ENCODE measurements around the gene SPAG6.

SPAG6 gene

DNA sequence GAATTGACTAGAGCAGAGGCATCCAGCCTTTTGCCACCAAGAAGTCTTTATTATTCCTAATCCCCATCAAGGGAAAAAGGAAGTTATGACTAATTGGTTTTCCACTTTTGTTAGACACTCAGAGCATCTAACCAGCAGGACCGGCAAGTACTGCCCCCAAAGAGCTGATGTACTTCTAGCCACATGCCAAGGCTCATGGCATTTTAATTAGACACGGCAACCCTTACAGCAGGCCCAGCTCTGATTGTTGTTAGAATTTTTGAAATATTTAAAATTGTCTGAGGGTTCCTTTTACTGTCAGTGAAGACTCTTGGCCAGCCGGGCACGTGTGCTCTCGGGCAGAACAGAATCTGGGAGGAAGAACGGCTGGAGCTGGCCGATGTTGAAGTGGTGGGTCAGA, 114.8 kb downstream of the SPAG6 start:
- no peak overlapping the region for H3K4me3 ChIP-seq (ENCODE audit: low read depth, low read length)
- TF ChIP-seq, protein P1, sequence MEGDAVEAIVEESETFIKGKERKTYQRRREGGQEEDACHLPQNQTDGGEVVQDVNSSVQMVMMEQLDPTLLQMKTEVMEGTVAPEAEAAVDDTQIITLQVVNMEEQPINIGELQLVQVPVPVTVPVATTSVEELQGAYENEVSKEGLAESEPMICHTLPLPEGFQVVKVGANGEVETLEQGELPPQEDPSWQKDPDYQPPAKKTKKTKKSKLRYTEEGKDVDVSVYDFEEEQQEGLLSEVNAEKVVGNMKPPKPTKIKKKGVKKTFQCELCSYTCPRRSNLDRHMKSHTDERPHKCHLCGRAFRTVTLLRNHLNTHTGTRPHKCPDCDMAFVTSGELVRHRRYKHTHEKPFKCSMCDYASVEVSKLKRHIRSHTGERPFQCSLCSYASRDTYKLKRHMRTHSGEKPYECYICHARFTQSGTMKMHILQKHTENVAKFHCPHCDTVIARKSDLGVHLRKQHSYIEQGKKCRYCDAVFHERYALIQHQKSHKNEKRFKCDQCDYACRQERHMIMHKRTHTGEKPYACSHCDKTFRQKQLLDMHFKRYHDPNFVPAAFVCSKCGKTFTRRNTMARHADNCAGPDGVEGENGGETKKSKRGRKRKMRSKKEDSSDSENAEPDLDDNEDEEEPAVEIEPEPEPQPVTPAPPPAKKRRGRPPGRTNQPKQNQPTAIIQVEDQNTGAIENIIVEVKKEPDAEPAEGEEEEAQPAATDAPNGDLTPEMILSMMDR (conservative IDR thresholded peaks at IDR 0.05; ENCODE audit: low read depth, low read length), result no peak
- no peak for DNase-seq (ENCODE audit: low read depth)

DNA sequence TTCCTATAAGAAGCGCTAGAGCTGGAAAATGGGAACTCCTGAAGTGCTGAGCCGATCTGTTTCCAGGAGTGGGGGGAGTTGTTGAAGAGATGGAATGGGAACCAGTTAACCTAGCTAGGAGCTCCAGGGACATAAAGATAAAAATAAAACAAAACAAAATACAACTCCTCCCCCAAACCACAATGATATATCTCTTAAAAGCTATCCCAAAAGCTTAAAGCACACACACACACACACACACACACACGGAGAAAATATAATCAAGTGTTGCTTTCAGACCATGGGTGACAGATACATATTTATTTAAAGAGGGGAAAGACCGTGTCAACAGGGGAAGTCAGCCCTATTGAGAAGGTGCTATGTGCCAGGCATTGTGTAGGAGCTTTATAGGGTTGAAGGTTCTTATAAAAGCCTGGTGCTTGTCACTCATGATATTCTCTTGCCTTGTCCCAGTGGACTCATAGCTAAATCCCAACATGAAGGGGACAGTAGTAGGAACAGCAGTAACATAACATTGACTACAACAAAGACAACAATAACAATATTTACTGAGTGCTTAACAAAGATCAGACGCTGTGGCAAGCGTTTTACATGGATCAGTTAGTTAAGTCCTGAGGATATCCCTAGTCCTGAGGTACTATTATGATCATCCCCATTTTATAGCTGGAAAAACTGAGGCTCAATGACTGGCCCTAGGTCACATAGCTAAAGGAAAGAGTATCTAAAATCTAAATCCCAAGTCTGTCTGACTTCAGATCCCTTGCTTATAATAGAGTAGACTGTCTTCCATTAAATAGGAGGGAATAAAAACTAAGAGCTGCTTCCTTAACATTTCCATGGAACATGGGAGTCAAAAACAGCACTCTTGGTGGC, 115.5 kb downstream of the SPAG6 start:
- TF ChIP-seq, protein P1 (conservative IDR thresholded peaks at IDR 0.05; ENCODE audit: low read depth, low read length), result no peak
- no peak for DNase-seq (ENCODE audit: low read depth)
- H3K4me3 ChIP-seq (ENCODE audit: low read depth, low read length), result no peak overlapping the region

DNA sequence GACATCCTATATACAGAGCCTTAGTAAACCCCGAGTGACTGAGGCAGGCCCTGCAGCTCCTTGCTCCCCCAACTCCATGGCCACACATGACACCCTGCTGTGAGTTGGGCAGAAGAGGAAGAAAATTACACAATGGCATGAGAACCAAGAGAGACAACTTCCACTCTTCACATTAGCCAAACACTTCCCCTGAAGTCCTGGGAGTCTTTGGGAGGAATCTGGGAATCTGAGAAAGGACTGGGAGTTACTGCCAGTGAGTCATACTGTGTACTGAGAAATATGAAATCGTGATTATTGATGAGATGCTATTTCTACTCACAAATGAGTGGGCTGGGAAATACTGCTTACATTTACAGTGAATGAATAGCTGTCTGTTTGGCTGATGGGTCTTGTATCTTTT, 116.6 kb downstream of the SPAG6 start:
- no peak for DNase-seq (ENCODE audit: low read depth)
- no peak overlapping the region for H3K4me3 ChIP-seq (ENCODE audit: low read depth, low read length)
- TF ChIP-seq, protein P1 (conservative IDR thresholded peaks at IDR 0.05; ENCODE audit: low read depth, low read length), result no peak

DNA sequence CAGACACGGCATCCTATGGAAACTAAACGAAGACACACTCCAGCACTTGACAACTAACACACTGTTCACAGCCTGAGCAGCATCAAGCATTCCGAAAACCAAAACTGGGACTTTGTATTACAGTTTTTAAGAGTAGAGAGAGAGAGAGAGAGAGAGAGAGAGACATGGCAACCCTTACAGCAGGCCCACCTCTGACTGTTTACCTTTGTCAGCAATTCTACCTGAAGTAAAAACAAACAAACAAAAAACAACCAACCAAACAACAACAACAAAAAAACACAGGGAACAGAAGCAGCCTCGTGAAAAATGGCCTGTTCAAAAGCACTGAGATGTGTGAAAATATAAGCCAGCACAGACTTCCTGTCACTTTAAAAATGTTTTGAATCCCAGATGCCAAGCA, 118.0 kb downstream of the SPAG6 start:
- TF ChIP-seq, protein P1 (conservative IDR thresholded peaks at IDR 0.05; ENCODE audit: low read depth, low read length), result no peak
- DNase-seq (ENCODE audit: low read depth), result no peak
- no peak overlapping the region for H3K4me3 ChIP-seq (ENCODE audit: low read depth, low read length)

DNA sequence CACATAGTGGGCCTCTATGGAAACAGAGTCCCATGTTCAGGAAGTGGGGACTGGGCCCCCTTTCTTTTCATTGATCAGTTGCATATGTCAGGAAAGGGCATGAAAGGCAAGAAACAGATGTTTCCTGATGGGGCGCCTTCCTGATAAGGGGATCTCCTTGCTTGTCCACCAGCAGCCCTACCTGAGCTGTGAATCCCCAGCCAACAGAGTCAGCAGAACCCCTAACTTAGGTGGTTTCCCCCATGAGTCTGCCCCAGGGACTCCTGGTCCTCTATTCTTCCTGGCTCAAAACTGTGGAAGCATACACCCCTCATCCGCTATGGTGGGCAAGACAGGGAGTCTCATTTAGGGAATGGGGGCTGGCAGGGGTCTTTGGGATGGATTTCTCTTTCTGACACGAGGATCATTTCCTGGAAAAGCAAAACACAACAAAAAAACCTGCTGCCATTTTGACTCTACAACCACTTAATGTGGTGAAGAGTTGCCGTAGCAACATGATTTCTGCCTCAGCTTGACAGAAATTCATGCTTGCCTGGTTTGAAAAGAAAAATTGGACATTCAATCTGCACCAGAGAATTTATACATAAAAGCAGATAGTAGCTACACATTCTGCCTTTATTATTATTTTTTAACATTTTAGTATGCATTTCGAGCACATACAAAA, 119.8 kb downstream of the SPAG6 start:
- DNase-seq (ENCODE audit: low read depth), result no peak
- H3K4me3 ChIP-seq (ENCODE audit: low read depth, low read length), result no peak overlapping the region
- TF ChIP-seq, protein P1 (conservative IDR thresholded peaks at IDR 0.05; ENCODE audit: low read depth, low read length), result no peak

DNA sequence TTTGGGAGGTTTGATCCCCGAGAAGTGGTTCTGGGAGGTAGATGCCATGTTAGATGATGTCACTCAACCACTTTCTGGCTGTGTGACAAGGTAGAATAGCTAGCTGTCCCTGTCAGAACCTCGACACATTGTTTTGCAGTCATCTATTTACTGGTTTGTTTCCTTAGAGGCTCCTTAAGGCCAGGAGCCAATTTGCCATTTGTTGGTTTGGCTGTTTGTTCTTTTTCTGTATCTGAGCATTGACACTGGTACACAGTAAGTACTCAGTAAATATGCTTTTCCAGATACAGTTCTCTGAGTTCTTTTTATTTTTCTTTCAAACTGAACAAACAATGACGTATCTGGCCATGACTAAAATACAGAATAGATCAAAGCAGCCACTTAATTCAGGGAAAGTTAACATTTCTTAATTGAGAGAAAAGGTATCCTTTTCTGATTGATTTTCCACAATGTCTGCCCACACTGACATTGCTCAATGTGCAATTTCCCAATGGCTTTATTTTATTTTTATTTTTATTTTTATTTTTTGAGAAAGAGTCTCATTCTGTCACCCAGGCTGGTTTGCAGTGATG, 121.6 kb downstream of the SPAG6 start:
- no peak for DNase-seq (ENCODE audit: low read depth)
- TF ChIP-seq, protein P1 (conservative IDR thresholded peaks at IDR 0.05; ENCODE audit: low read depth, low read length), result no peak
- no peak overlapping the region for H3K4me3 ChIP-seq (ENCODE audit: low read depth, low read length)

Measured in choroid plexus epithelial cell (primary cell).